Measurements from ENCODE around the gene CCDC85C.

Gene CCDC85C

GRCh38 chr14:99606359-99606758 is 2.4 kb upstream of the CCDC85C start:
- DNase-seq (ENCODE audit: low read depth in 2 of 3, low spot score in 1 of 3) = no peak

GRCh38 chr14:99605299-99605961 is 1.4 kb upstream of the CCDC85C start:
- DNase-seq (ENCODE audit: low read depth in 2 of 3, low spot score in 1 of 3) = peak in 2 of 3 donors; percentile 44 to 65

- DNase-seq (ENCODE audit: low read depth in 2 of 3, low spot score in 1 of 3) = peak in 2 of 3 donors; percentile 14 to 20
Measured at GRCh38 chr14:99604766-99605298, 825 bp upstream of the CCDC85C start.

GRCh38 chr14:99604278-99604765 is 315 bp upstream of the CCDC85C start:
- DNase-seq (ENCODE audit: low read depth in 2 of 3, low spot score in 1 of 3) = peak; percentile 84 to 90 (median 84)

GRCh38 chr14:99602788-99603415 is 1.1 kb downstream of the CCDC85C start:
- DNase-seq (ENCODE audit: low read depth in 2 of 3, low spot score in 1 of 3) = no peak

- no peak for DNase-seq (ENCODE audit: low read depth in 2 of 3, low spot score in 1 of 3)
Measured at GRCh38 chr14:99602054-99602787, 1.8 kb downstream of the CCDC85C start.

- DNase-seq (ENCODE audit: low read depth in 2 of 3, low spot score in 1 of 3) = no peak
Measured at GRCh38 chr14:99601361-99601831, 2.6 kb downstream of the CCDC85C start.

GRCh38 chr14:99600232-99600888 is 3.6 kb downstream of the CCDC85C start:
- DNase-seq (ENCODE audit: low read depth in 2 of 3, low spot score in 1 of 3) = no peak

GRCh38 chr14:99599393-99599792 is 4.6 kb downstream of the CCDC85C start:
- DNase-seq (ENCODE audit: low read depth in 2 of 3, low spot score in 1 of 3) = no peak

- DNase-seq (ENCODE audit: low read depth in 2 of 3, low spot score in 1 of 3) = no peak
Measured at GRCh38 chr14:99598774-99599173, 5.2 kb downstream of the CCDC85C start.

- DNase-seq (ENCODE audit: low read depth in 2 of 3, low spot score in 1 of 3) = no peak
Measured at GRCh38 chr14:99597911-99598600, 6.0 kb downstream of the CCDC85C start.

GRCh38 chr14:99596772-99597171 is 7.2 kb downstream of the CCDC85C start:
- no peak for DNase-seq (ENCODE audit: low read depth in 2 of 3, low spot score in 1 of 3)

GRCh38 chr14:99596071-99596627 is 7.9 kb downstream of the CCDC85C start:
- no peak for DNase-seq (ENCODE audit: low read depth in 2 of 3, low spot score in 1 of 3)

- no peak for DNase-seq (ENCODE audit: low read depth in 2 of 3, low spot score in 1 of 3)
Measured at GRCh38 chr14:99595524-99595923, 8.5 kb downstream of the CCDC85C start.

- peak; percentile 13 to 16 (median 14) for DNase-seq (ENCODE audit: low read depth in 2 of 3, low spot score in 1 of 3)
Measured at GRCh38 chr14:99595034-99595433, 9.0 kb downstream of the CCDC85C start.

GRCh38 chr14:99593971-99594841 is 9.8 kb downstream of the CCDC85C start:
- no peak for DNase-seq (ENCODE audit: low read depth in 2 of 3, low spot score in 1 of 3)

- DNase-seq (ENCODE audit: low read depth in 2 of 3, low spot score in 1 of 3) = no peak
Measured at GRCh38 chr14:99592933-99593753, 10.9 kb downstream of the CCDC85C start.

GRCh38 chr14:99592394-99592793 is 11.6 kb downstream of the CCDC85C start:
- no peak for DNase-seq (ENCODE audit: low read depth in 2 of 3, low spot score in 1 of 3)

All from stimulated activated CD4-positive, alpha-beta T cell treated with anti-CD3 and anti-CD28 coated beads, Interleukin-12 subunit alpha, Interleukin-12 subunit beta, amount 100 ng/mL, for 48 hours (primary cell).